Measurements from ENCODE around the gene TNFRSF4. TPM values are rescaled to one million over a fixed set of nuclear protein-coding genes. Genes with fewer than 3 reads are reported as not detected.

Gene TNFRSF4
- total and polyA plus RNA-seq, 2 of the 13 experiments (the other 11 are each of a cell fraction or from before 2014, with no cell fraction given) = not detected

- TF ChIP-seq ZNF598 (CRISPR knock-in tag; IDR thresholded peaks at IDR 0.05; ENCODE audit: borderline replicate concordance) (no peak), NR1H2 (CRISPR knock-in tag; IDR thresholded peaks at IDR 0.05; ENCODE audit: borderline replicate concordance, low read depth) (no peak), CBX1 (IDR thresholded peaks at IDR 0.05; ENCODE audit: low read depth) (no peak), PHF8 (CRISPR knock-in tag; IDR thresholded peaks at IDR 0.05) (no peak), ZFP82 (CRISPR knock-in tag; IDR thresholded peaks at IDR 0.05; ENCODE audit: borderline replicate concordance) (no peak), SAFB2 (CRISPR knock-in tag; IDR thresholded peaks at IDR 0.05; ENCODE audit: borderline replicate concordance, low read depth) (no peak), ZSCAN25 (CRISPR knock-in tag; IDR thresholded peaks at IDR 0.05) (no peak), ZMYM4 (CRISPR knock-in tag; IDR thresholded peaks at IDR 0.05) (no peak), BCLAF1 (IDR thresholded peaks at IDR 0.05) (no peak), SSRP1 (CRISPR knock-in tag; IDR thresholded peaks at IDR 0.05) (no peak), DZIP1 (CRISPR knock-in tag; IDR thresholded peaks at IDR 0.05) (no peak), SPEN (CRISPR knock-in tag; IDR thresholded peaks at IDR 0.05; ENCODE audit: low read depth) (peak; percentile 39; the same call in 1 of the 2 replicates), BRCA1 (CRISPR knock-in tag; IDR thresholded peaks at IDR 0.05) (no peak), ZNF746 (CRISPR knock-in tag; IDR thresholded peaks at IDR 0.05) (no peak), ZNF496 (CRISPR knock-in tag; IDR thresholded peaks at IDR 0.05; ENCODE audit: insufficient replicate concordance) (no peak)
- TF ChIP-seq, protein P1, sequence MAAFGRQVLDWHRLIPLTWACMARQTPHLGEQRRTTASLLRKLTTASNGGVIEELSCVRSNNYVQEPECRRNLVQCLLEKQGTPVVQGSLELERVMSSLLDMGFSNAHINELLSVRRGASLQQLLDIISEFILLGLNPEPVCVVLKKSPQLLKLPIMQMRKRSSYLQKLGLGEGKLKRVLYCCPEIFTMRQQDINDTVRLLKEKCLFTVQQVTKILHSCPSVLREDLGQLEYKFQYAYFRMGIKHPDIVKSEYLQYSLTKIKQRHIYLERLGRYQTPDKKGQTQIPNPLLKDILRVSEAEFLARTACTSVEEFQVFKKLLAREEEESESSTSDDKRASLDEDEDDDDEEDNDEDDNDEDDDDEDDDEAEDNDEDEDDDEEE (CRISPR knock-in tag; IDR thresholded peaks at IDR 0.05) = no peak
- TF ChIP-seq, protein P2, sequence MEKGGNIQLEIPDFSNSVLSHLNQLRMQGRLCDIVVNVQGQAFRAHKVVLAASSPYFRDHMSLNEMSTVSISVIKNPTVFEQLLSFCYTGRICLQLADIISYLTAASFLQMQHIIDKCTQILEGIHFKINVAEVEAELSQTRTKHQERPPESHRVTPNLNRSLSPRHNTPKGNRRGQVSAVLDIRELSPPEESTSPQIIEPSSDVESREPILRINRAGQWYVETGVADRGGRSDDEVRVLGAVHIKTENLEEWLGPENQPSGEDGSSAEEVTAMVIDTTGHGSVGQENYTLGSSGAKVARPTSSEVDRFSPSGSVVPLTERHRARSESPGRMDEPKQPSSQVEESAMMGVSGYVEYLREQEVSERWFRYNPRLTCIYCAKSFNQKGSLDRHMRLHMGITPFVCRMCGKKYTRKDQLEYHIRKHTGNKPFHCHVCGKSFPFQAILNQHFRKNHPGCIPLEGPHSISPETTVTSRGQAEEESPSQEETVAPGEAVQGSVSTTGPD (CRISPR knock-in tag; IDR thresholded peaks at IDR 0.05) = no peak
- TF ChIP-seq, protein P3, sequence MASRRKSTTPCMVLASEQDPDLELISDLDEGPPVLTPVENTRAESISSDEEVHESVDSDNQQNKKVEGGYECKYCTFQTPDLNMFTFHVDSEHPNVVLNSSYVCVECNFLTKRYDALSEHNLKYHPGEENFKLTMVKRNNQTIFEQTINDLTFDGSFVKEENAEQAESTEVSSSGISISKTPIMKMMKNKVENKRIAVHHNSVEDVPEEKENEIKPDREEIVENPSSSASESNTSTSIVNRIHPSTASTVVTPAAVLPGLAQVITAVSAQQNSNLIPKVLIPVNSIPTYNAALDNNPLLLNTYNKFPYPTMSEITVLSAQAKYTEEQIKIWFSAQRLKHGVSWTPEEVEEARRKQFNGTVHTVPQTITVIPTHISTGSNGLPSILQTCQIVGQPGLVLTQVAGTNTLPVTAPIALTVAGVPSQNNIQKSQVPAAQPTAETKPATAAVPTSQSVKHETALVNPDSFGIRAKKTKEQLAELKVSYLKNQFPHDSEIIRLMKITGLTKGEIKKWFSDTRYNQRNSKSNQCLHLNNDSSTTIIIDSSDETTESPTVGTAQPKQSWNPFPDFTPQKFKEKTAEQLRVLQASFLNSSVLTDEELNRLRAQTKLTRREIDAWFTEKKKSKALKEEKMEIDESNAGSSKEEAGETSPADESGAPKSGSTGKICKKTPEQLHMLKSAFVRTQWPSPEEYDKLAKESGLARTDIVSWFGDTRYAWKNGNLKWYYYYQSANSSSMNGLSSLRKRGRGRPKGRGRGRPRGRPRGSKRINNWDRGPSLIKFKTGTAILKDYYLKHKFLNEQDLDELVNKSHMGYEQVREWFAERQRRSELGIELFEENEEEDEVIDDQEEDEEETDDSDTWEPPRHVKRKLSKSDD (CRISPR knock-in tag; IDR thresholded peaks at IDR 0.05; ENCODE audit: low read depth) = no peak
Measured at GRCh38 chr1:1168451-1169411, 45.2 kb downstream of the TNFRSF4 start (continued).
